Fibroblast of lung (primary cell): ENCODE results near the gene HRH3.

Source experiments
- CTCF ChIP-seq, 2 donors: IDR thresholded peaks in 1 of 2; conservative IDR thresholded peaks in 1 of 2; 1 replicate in 1 of 2; 2 replicates in 1 of 2; pipeline ENCODE4 v1.5.1; 2011 to 2012; ENCODE audit warnings: low read length in 2 of 2, control low read depth in 1 of 2, inconsistent platforms in 1 of 2, low read depth in 1 of 2, mild to moderate bottlenecking in 1 of 2
- EZH2 ChIP-seq: IDR thresholded peaks from 2 replicates; pipeline ENCODE4 v1.5.1; 2012; ENCODE audit warnings: low read length, control low read depth, mild to moderate bottlenecking; ENCODE audit errors: missing control alignments

GRCh38 chr20:62211769-62212288 lies 8.2 kb downstream of the HRH3 start:
- TF ChIP-seq CTCF (conservative IDR thresholded peaks at IDR 0.05 in 1 of 2, IDR thresholded peaks at IDR 0.05 in 1 of 2; ENCODE audit: low read depth in 1 of 2, low read length in 2 of 2) (no peak), EZH2 (no peak)
